Thyroid gland (tissue), 4 donors: ENCODE results near the gene ZNF511.
"Not testable (repeated sequence)": the region's sequence is repeated elsewhere in the genome, so short reads cannot be mapped to it uniquely, and the experiment has no call there.

Experiments used
- CTCF ChIP-seq, 6 experiments: fragments of 200-600 bp in 3 of 6; fragments of 450-650 bp in 3 of 6; sonication (generic) in 3 of 6; IDR thresholded peaks; one replicate each; pipeline ENCODE4 v1.5.1; 2016 to 2019; ENCODE audit warnings: antibody characterized with exemption in 6 of 6, mild to moderate bottlenecking in 2 of 6, inconsistent platforms in 1 of 6, moderate library complexity in 1 of 6
- POLR2A ChIP-seq, 2 donors: fragments of 450-650 bp; IDR thresholded peaks; one replicate each; pipeline ENCODE4 v1.6.1; 2017; ENCODE audit warnings: antibody characterized with exemption in 2 of 2, mild to moderate bottlenecking in 2 of 2, moderate library complexity in 1 of 2

DNA sequence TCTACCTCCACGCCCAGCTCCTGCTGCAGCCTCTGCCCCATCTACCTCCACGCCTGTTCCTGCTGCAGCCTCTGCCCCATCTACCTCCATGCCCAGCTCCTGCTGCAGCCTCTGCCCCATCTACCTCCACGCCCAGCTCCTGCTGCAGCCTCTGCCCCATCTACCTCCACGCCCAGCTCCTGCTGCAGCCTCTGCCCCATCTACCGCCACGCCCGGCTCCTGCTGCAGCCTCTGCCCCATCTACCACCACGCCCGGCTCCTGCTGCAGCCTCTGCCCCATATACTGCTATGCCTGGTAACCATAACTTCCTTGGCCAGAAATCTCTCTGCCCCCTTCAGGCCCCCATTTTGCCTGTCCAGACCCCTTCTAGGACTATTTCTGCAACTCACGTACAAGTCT, 43.7 kb upstream of the ZNF511 start:
- not testable (repeated sequence) for TF ChIP-seq CTCF, POLR2A (IDR thresholded peaks at IDR 0.05)
